ENCODE data around the gene CREG2.
"Not testable (repeated sequence)": the region's sequence is repeated elsewhere in the genome, so short reads cannot be mapped to it uniquely, and the experiment has no call there.

Gene CREG2

DNA sequence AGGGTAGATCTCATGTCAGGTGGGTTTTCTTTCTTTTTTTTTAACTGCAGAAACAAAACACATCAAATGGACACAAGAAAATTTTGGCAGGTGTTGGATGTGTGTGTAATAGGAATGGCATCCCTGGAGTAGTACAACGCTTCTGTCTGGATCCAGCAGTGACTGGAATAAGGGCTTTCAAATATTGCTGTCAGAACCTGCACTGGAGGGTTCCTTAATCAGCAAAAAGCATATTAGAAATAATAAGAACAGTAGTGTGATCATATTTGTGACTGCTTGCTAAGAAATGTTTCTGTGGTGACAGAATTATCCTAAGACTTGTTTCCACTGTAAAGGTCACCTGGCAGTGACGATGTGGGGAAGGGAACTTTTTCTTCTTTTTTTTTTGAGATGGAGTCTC is 30.8 kb downstream of the CREG2 start:
- ChIA-PET POLR2A (no interaction called here), CTCF (interaction anchor here (0.8 kb wide), 1 partner anchor 10 kb away, joined by 3 read pairs; no protein-coding TSS in a partner anchor)
- DNase-seq (ENCODE audit: extremely low spot score), result no peak
- TF ChIP-seq, protein P1, sequence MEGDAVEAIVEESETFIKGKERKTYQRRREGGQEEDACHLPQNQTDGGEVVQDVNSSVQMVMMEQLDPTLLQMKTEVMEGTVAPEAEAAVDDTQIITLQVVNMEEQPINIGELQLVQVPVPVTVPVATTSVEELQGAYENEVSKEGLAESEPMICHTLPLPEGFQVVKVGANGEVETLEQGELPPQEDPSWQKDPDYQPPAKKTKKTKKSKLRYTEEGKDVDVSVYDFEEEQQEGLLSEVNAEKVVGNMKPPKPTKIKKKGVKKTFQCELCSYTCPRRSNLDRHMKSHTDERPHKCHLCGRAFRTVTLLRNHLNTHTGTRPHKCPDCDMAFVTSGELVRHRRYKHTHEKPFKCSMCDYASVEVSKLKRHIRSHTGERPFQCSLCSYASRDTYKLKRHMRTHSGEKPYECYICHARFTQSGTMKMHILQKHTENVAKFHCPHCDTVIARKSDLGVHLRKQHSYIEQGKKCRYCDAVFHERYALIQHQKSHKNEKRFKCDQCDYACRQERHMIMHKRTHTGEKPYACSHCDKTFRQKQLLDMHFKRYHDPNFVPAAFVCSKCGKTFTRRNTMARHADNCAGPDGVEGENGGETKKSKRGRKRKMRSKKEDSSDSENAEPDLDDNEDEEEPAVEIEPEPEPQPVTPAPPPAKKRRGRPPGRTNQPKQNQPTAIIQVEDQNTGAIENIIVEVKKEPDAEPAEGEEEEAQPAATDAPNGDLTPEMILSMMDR (IDR thresholded peaks at IDR 0.05; ENCODE audit: control extremely low read depth, extremely low read depth, low read depth, missing control alignments), result no peak

DNA sequence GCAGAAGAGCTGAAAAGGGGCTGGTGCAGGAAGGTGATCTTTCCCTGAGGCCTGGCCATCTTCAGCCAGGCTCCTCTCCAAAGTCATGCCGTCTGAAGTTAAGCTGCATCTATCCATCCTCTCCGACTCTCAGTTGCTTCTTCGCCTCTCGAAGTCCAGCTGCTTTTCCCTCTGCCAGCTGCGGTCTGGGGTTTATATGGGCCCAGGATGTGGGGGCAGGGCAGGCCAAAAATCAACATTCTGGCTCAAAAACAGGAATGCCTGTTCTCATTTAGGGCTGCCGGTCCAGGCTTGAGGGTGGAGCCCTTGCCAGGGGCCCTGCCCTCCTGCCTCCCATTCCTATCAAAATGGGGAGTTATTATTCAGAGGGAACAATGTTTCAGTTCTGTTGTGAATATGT is 31.2 kb downstream of the CREG2 start:
- no peak for DNase-seq (ENCODE audit: extremely low spot score)
- CTCF ChIA-PET, result interaction anchor here (0.8 kb wide), 1 partner anchor 10 kb away, joined by 3 read pairs; no protein-coding TSS in a partner anchor
- POLR2A ChIA-PET, result no interaction called here
- TF ChIP-seq, protein P1 (IDR thresholded peaks at IDR 0.05; ENCODE audit: control extremely low read depth, extremely low read depth, low read depth, missing control alignments), result no peak

GRCh38 chr2:101355401-101356054 is 31.8 kb downstream of the CREG2 start:
- ChIA-PET POLR2A (no interaction called here), CTCF (interaction anchor here (0.8 kb wide), 1 partner anchor 9 kb away, joined by 3 read pairs; no protein-coding TSS in a partner anchor)
- TF ChIP-seq, protein P1 (IDR thresholded peaks at IDR 0.05; ENCODE audit: control extremely low read depth, extremely low read depth, low read depth, missing control alignments), result no peak
- no peak for DNase-seq (ENCODE audit: extremely low spot score)

GRCh38 chr2:101354420-101355311 is 32.6 kb downstream of the CREG2 start:
- TF ChIP-seq, protein P1 (IDR thresholded peaks at IDR 0.05; ENCODE audit: control extremely low read depth, extremely low read depth, low read depth, missing control alignments), result no peak
- ChIA-PET CTCF (interaction anchor here (1.4 to 2.4 kb wide), 3 partner anchors 10 to 19 kb away, joined by 4 to 11 read pairs (median 4); no protein-coding TSS in a partner anchor), POLR2A (no interaction called here)
- DNase-seq (ENCODE audit: extremely low spot score), result no peak

DNA sequence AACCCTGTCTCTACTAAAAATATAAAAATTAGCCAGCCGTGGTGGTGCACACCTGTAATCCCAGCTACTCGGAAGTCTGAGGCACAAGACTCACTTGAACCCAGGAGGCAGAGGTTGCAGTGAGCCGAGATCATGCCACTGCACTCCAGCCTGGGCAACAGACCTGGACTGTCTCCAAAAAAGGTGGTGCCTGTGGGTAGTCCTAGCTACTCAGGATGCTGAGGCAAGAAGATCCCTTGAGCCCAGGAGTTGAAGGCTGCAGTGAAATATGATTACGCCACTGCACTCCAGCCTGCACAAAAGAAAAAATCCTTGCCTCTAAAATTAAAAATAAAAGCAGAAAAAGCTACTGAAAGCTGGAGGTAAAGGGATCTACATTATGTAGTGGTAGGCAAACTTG is 34.7 kb downstream of the CREG2 start:
- POLR2A ChIA-PET; DNase-seq (ENCODE audit: extremely low spot score): not testable (repeated sequence)
- CTCF ChIA-PET, result interaction anchor here (1.5 to 2.4 kb wide), 2 partner anchors 10 kb away, joined by 4 to 11 read pairs; no protein-coding TSS in a partner anchor

DNA sequence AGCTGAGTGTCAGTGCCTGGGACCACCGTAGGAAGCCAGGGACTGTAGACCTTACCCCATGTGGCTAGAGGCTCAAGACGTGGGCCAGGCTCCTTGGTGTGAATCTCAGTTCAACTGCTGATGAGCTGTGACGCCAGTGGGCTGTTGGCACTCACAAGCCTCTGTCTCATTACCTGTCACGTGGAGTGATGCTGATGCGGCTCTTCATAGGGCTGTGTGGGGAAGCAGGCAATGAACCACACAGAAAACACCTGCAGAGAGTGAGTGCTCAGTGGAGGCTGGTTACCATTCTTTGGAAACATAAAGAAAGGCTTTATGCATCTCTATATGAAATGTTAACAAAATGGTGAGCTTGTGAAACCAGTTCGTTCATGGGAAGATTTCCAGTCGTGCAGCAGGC is 36.1 kb downstream of the CREG2 start:
- DNase-seq (ENCODE audit: extremely low spot score), result no peak
- ChIA-PET CTCF (interaction anchor here (1.4 kb wide), 2 partner anchors 9 to 11 kb away, joined by 3 to 5 read pairs; no protein-coding TSS in a partner anchor), POLR2A (no interaction called here)
- TF ChIP-seq, protein P1 (IDR thresholded peaks at IDR 0.05; ENCODE audit: control extremely low read depth, extremely low read depth, low read depth, missing control alignments), result no peak

Data from GM10248 (cell line).